A549 (cell line): ENCODE results near the gene CDK4. TPM values are rescaled to one million over a fixed set of nuclear protein-coding genes. Genes with fewer than 3 reads are reported as not detected.
A peak's percentile ranks its signal among the peaks of the same experiment; 100 is the strongest.
"Not testable (repeated sequence)": the region's sequence is repeated elsewhere in the genome, so short reads cannot be mapped to it uniquely, and the experiment has no call there.

Source experiments
- ATAC-seq, 2 experiments: fragments of 200-7000 bp in 1 of 2; fragments of >200 bp in 1 of 2; cut with Nextera tagmentation in 1 of 2; cut with Tn5 transposase in 1 of 2; 3 replicates each; pipeline versions ENCODE4 v1.8.0 to v1.9.1; 2018 to 2020; ENCODE audit warnings: mild to moderate bottlenecking in 1 of 2, moderate library complexity in 1 of 2
- CTCF ChIA-PET: fragments of 300-600 bp; sonication (Branson Sonifier 250); formaldehyde crosslinking; extraction: SDS; loops from one replicate; lab custom pipeline; 2021; ENCODE audit warnings: antibody characterized with exemption, inconsistent platforms; lab: Yijun Ruan, JAX
- POLR2A ChIA-PET: fragments of 350-600 bp; formaldehyde crosslinking; extraction: SDS; loops from one replicate; lab custom pipeline; 2021; ENCODE audit warnings: antibody characterized with exemption, inconsistent platforms; lab: Yijun Ruan, JAX
- DNase-seq, 2 experiments: peaks; one replicate each; pipeline versions ENCODE4 v3.0.0 to v3.0.0-alpha.2; 2011 to 2016; ENCODE audit warnings: low read depth in 1 of 2, low spot score in 1 of 2
- FAIRE-seq: peaks from 2 replicates; lab custom pipeline; 2011; peaks lifted over from hg19 to GRCh38; lab: Jason Lieb, UNC
- H3K27ac ChIP-seq, 2 experiments: fragments of >200 bp; sonication (Bioruptor Twin); formaldehyde crosslinking; 3 replicates each; pipeline ENCODE4 v1.5.1; 2016 to 2017
- H3K4me1 ChIP-seq: fragments of >200 bp; sonication (Bioruptor Twin); formaldehyde crosslinking; 3 replicates; pipeline ENCODE4 v1.6.1; 2016
- H3K4me2 ChIP-seq: fragments of >200 bp; sonication (Bioruptor Twin); formaldehyde crosslinking; 3 replicates; pipeline ENCODE4 v1.6.1; 2016
- H3K4me3 ChIP-seq: fragments of >200 bp; sonication (Bioruptor Twin); formaldehyde crosslinking; 3 replicates; pipeline ENCODE4 v1.5.1; 2016
- H3K9me3 ChIP-seq: fragments of >200 bp; sonication (Bioruptor Twin); formaldehyde crosslinking; 3 replicates; pipeline ENCODE4 v1.6.1; 2016
- BCL3 ChIP-seq: fragments of >200 bp; sonication (Bioruptor Twin); formaldehyde crosslinking; IDR thresholded peaks from 3 replicates; pipeline ENCODE4 v1.6.1; 2016
- BHLHE40 ChIP-seq: IDR thresholded peaks from 2 replicates; pipeline ENCODE4 v1.6.1; 2012; ENCODE audit warnings: low read depth, low read length, inconsistent platforms
- CBX8 ChIP-seq: fragments of 200-600 bp; sonication (generic); IDR thresholded peaks from 2 replicates; pipeline ENCODE4 v1.6.1; 2016
- CTCF ChIP-seq: fragments of >200 bp; sonication (Bioruptor Twin); formaldehyde crosslinking; IDR thresholded peaks from 3 replicates; pipeline ENCODE4 v1.5.1; 2016
- E2F6 ChIP-seq: IDR thresholded peaks from 2 replicates; pipeline ENCODE4 v1.6.1; 2012; ENCODE audit warnings: low read depth, borderline replicate concordance
- FOSB ChIP-seq: fragments of 250-450 bp; sonication (Bioruptor Pico); IDR thresholded peaks from 2 replicates; pipeline ENCODE4 v1.5.0; 2020; ENCODE audit warnings: mild to moderate bottlenecking, moderate library complexity
- FOSL2 ChIP-seq, 2 experiments: fragments of 450-650 bp in 1 of 2; fragments of >200 bp in 1 of 2; sonication (Bioruptor Twin) in 1 of 2; formaldehyde crosslinking; IDR thresholded peaks; 2 replicates each; pipeline versions ENCODE4 v1.5.0 to v1.6.1; 2016 to 2020; ENCODE audit warnings: mild to moderate bottlenecking in 1 of 2, moderate library complexity in 1 of 2
- FOXS1 ChIP-seq: fragments of 250-450 bp; sonication (Bioruptor Pico); IDR thresholded peaks from 2 replicates; pipeline ENCODE4 v1.5.0; 2020; ENCODE audit warnings: mild to moderate bottlenecking, moderate library complexity
- GATA3 ChIP-seq: IDR thresholded peaks from 2 replicates; pipeline ENCODE4 v1.6.1; 2012; ENCODE audit warnings: borderline replicate concordance
- HOXB13 ChIP-seq: fragments of 250-450 bp; sonication (Bioruptor Pico); IDR thresholded peaks from 2 replicates; pipeline ENCODE4 v1.5.0; 2020; ENCODE audit warnings: low read depth, mild to moderate bottlenecking, moderate library complexity
- JUN ChIP-seq, 2 experiments: fragments of >200 bp; sonication (Bioruptor Twin); formaldehyde crosslinking; IDR thresholded peaks; 2 replicates in 1 of 2; 3 replicates in 1 of 2; pipeline ENCODE4 v1.6.1; 2016 to 2017
- MAZ ChIP-seq: fragments of 150-350 bp; IDR thresholded peaks from 2 replicates; pipeline ENCODE4 v1.6.1; 2014; ENCODE audit warnings: antibody characterized with exemption, low read depth, low read length, borderline replicate concordance
- NR3C1 ChIP-seq: fragments of >200 bp; sonication (Bioruptor Twin); formaldehyde crosslinking; IDR thresholded peaks from 3 replicates; pipeline ENCODE4 v1.6.1; 2017
- PHF8 ChIP-seq: fragments of 200-600 bp; sonication (generic); IDR thresholded peaks from 2 replicates; pipeline ENCODE4 v1.6.1; 2016; ENCODE audit warnings: low read depth, mild to moderate bottlenecking, antibody characterized with exemption, moderate library complexity, borderline replicate concordance
- POLR2A ChIP-seq: IDR thresholded peaks from 2 replicates; pipeline ENCODE4 v1.6.1; 2012; ENCODE audit warnings: mild to moderate bottlenecking, low read length
- RARB ChIP-seq: fragments of 250-450 bp; sonication (Bioruptor Pico); IDR thresholded peaks from 2 replicates; pipeline ENCODE4 v1.8.0; 2021; ENCODE audit warnings: mild to moderate bottlenecking, moderate library complexity
- RCOR1 ChIP-seq: fragments of 150-350 bp; IDR thresholded peaks from 2 replicates; pipeline ENCODE4 v1.6.1; 2014; ENCODE audit warnings: antibody characterized with exemption, low read length, low read depth
- RFX5 ChIP-seq: fragments of 450-650 bp; IDR thresholded peaks from 2 replicates; pipeline ENCODE4 v1.7.1; 2014; ENCODE audit warnings: antibody characterized with exemption, mild to moderate bottlenecking, moderate library complexity
- SREBF2 ChIP-seq: fragments of 450-650 bp; IDR thresholded peaks from 2 replicates; pipeline ENCODE4 v1.6.1; 2014; ENCODE audit warnings: mild to moderate bottlenecking, moderate library complexity
- TP53 ChIP-seq: fragments of 250-450 bp; sonication (Bioruptor Pico); IDR thresholded peaks from 2 replicates; pipeline ENCODE4 v1.5.0; 2021; ENCODE audit warnings: mild to moderate bottlenecking, moderate library complexity
- USF2 ChIP-seq: fragments of 450-650 bp; IDR thresholded peaks from 2 replicates; pipeline ENCODE4 v1.6.1; 2014; ENCODE audit warnings: antibody characterized with exemption
- ZNF302 ChIP-seq: fragments of 250-450 bp; sonication (Bioruptor Pico); IDR thresholded peaks from 2 replicates; pipeline ENCODE4 v1.9.0; 2021; ENCODE audit warnings: inconsistent platforms, mild to moderate bottlenecking, moderate library complexity
- WGBS: methylation state at CpG from one replicate; pipeline ENCODE4 v1.1.6; 2017; ENCODE audit errors: missing lambda C conversion rate; 5-methylcytosine and 5-hydroxymethylcytosine counted together
- polyA plus RNA-seq, 4 experiments: library from polyadenylated mRNA; depleted of rRNA in 3 of 4; stranded (reverse); fragments of >200 nt; fragmentation: RNase III in 1 of 4; extraction: RNeasy Plus Mini Kit Qiagen cat#74134 plus additional on column Dnase treatment in 1 of 4; gene quantifications; 2 replicates in 3 of 4; 3 replicates in 1 of 4; pipeline ENCODE4 v1.2.3, GENCODE V29; 2011 to 2017

Gene CDK4
- polyA plus RNA-seq, 2 of the 4 experiments (the other 2 are of a cell fraction) = 226 to 255 TPM

- H3K4me3 ChIP-seq, H3K4me2 ChIP-seq, H3K9me3 ChIP-seq, POLR2A ChIA-PET, H3K27ac ChIP-seq, DNase-seq, ATAC-seq, FAIRE-seq: not testable (repeated sequence)
- peaks cover 14% of the 10 kb centered on the region; the same call in 1 of the 3 replicates for H3K4me1 ChIP-seq
- CTCF ChIA-PET = interaction anchor here (0.8 to 3.2 kb wide), 9 partner anchors 9 to 142 kb away, joined by 3 to 16 read pairs (median 4); partner anchors contain the start of genes B4GALNT1 and TSFM
- WGBS = 90% methylated on average over 11 of the region's 11 CpGs
These were observed 22.5 kb upstream of the CDK4 start for GRCh38 chr12:57774634-57775033.

- H3K4me1 ChIP-seq = peaks cover 14% of the 10 kb centered on the region; the same call in 1 of the 3 replicates
- no peaks in the 10 kb centered on the region for H3K9me3 ChIP-seq
- POLR2A ChIA-PET = interaction anchor here (0.6 to 1.4 kb wide), 13 partner anchors 9 to 105 kb away, joined by 3 to 9 read pairs (median 4); partner anchors contain the start of genes CDK4, TSFM and TSPAN31
- WGBS = 20% methylated on average over 36 of the region's 67 CpGs
- TF ChIP-seq E2F6 (peak; percentile 82), JUN (IDR thresholded peaks at IDR 0.05) (0 out of 5 replicates have a peak, but pooled peaks of 1 of the 2 experiments have one; percentile 14), CBX8 (no peak), USF2 (no peak), POLR2A (0 out of 2 replicates have a peak, but pooled peaks have one; percentile 2)
- CTCF ChIA-PET = interaction anchor here (0.6 to 3.2 kb wide), 8 partner anchors 9 to 189 kb away, joined by 3 to 16 read pairs (median 4); partner anchors contain the start of gene TSFM
- FAIRE-seq (no peak), DNase-seq (peak in 1 of 2 experiments; percentile 71), ATAC-seq (peak; percentile 72 to 76)
- peak within 1 kb of the TSS; percentile 77 for H3K4me3 ChIP-seq
- H3K4me2 ChIP-seq = peak within 1 kb of the TSS; percentile 95
- H3K27ac ChIP-seq = peak within 1 kb of the TSS; percentile 78 to 94
These were observed 20.6 kb upstream of the CDK4 start, which contains the start of gene EEF1AKMT3 for GRCh38 chr12:57772429-57773322. Gene EEF1AKMT3, plus strand, starts transcription at chr12:57772614. Its CDS starts 111 bp downstream, at chr12:57772725.

GRCh38 chr12:57771873-57772428 is 19.8 kb upstream of the CDK4 start, which contains the start of gene METTL1:
Gene METTL1, minus strand, starts transcription at chr12:57772105. Its CDS starts 22 bp downstream, at chr12:57772083.
- POLR2A ChIA-PET = interaction anchor here (0.6 to 1.4 kb wide), 13 partner anchors 9 to 106 kb away, joined by 3 to 9 read pairs (median 4); partner anchors contain the start of genes CDK4, TSFM and TSPAN31
- WGBS = 3% methylated on average over 16 of the region's 28 CpGs
- ATAC-seq (peak; percentile 79 to 91), DNase-seq (peak; percentile 96 to 99), FAIRE-seq (no peak)
- peak within 1 kb of the TSS; percentile 78 to 94 for H3K27ac ChIP-seq
- CTCF ChIA-PET = interaction anchor here (0.9 to 8.0 kb wide), 6 partner anchors 8 to 189 kb away, joined by 3 to 117 read pairs (median 4); partner anchors contain the start of genes MARCHF9 and TSFM
- peaks cover 18% of the 10 kb centered on the region for H3K4me1 ChIP-seq
- no peaks in the 10 kb centered on the region for H3K9me3 ChIP-seq
- H3K4me3 ChIP-seq = peak within 1 kb of the TSS; percentile 77
- H3K4me2 ChIP-seq = peak within 1 kb of the TSS; percentile 95
- TF ChIP-seq CTCF = no peak
- TF ChIP-seq BCL3 = peak; percentile 96
- no peak for TF ChIP-seq RARB (CRISPR knock-in tag)
- no peak for TF ChIP-seq RCOR1
- peak; percentile 50 for TF ChIP-seq USF2
- no peak for TF ChIP-seq NR3C1
- no peak for TF ChIP-seq ZNF302 (CRISPR knock-in tag)
- peak; percentile 80 to 96; a peak in 4 of 5 replicates for TF ChIP-seq JUN (IDR thresholded peaks at IDR 0.05)
- TF ChIP-seq SREBF2 = no peak
- no peak for TF ChIP-seq CBX8
- TF ChIP-seq FOSB = no peak
- no peak for TF ChIP-seq BHLHE40
- peak; percentile 55; the same call in 1 of the 2 replicates for TF ChIP-seq GATA3
- peak; percentile 49; the same call in 1 of the 2 replicates for TF ChIP-seq MAZ
- TF ChIP-seq FOXS1 (CRISPR knock-in tag) = 0 out of 2 replicates have a peak, but pooled peaks have one; percentile 39
- no peak; the same call in 1 of the 2 replicates for TF ChIP-seq TP53 (CRISPR knock-in tag)
- TF ChIP-seq HOXB13 (CRISPR knock-in tag) = no peak
- no peak for TF ChIP-seq FOSL2 (IDR thresholded peaks at IDR 0.05)
- peak; percentile 33 for TF ChIP-seq FOSL2 (CRISPR knock-in tag; IDR thresholded peaks at IDR 0.05)
- TF ChIP-seq PHF8 = peak; percentile 99
- TF ChIP-seq RFX5 = peak; percentile 63; the same call in 1 of the 2 replicates
